ENCODE results near the gene OBSL1.

OBSL1 gene

GRCh38 chr2:219567791-219568361 is 3.5 kb downstream of the OBSL1 start:
- in situ Hi-C loops (cut with MboI; ENCODE audit: low sequenced_read_pairs): no loop called here

GRCh38 chr2:219567131-219567530 is 4.2 kb downstream of the OBSL1 start:
- in situ Hi-C loops (cut with MboI; ENCODE audit: low sequenced_read_pairs): no loop called here

GRCh38 chr2:219566640-219567039 is 4.7 kb downstream of the OBSL1 start:
- in situ Hi-C loops (cut with MboI; ENCODE audit: low sequenced_read_pairs): no loop called here

- in situ Hi-C loops (cut with MboI; ENCODE audit: low sequenced_read_pairs): no loop called here
Measured at GRCh38 chr2:219565130-219566080, 5.9 kb downstream of the OBSL1 start.

- in situ Hi-C loops (cut with MboI; ENCODE audit: low sequenced_read_pairs): no loop called here
Measured at GRCh38 chr2:219563271-219563928, 7.9 kb downstream of the OBSL1 start.

GRCh38 chr2:219562049-219563020 is 9.0 kb downstream of the OBSL1 start:
- in situ Hi-C loops (cut with MboI; ENCODE audit: low sequenced_read_pairs): no loop called here

GRCh38 chr2:219561179-219562048 is 9.9 kb downstream of the OBSL1 start:
- in situ Hi-C loops (cut with MboI; ENCODE audit: low sequenced_read_pairs): no loop called here

- in situ Hi-C loops (cut with MboI; ENCODE audit: low sequenced_read_pairs): no loop called here
Measured at GRCh38 chr2:219560893-219561178, 10.5 kb downstream of the OBSL1 start.

- in situ Hi-C loops (cut with MboI; ENCODE audit: low sequenced_read_pairs): no loop called here
Measured at GRCh38 chr2:219560037-219560892, 11.1 kb downstream of the OBSL1 start.

GRCh38 chr2:219559156-219559915 is 12.0 kb downstream of the OBSL1 start:
- in situ Hi-C loops (cut with MboI; ENCODE audit: low sequenced_read_pairs): no loop called here

GRCh38 chr2:219557791-219558785 is 13.3 kb downstream of the OBSL1 start:
- in situ Hi-C loops (cut with MboI; ENCODE audit: low sequenced_read_pairs): no loop called here

GRCh38 chr2:219557320-219557719 is 14.0 kb downstream of the OBSL1 start:
- in situ Hi-C loops (cut with MboI; ENCODE audit: low sequenced_read_pairs): no loop called here

GRCh38 chr2:219556413-219556812 is 14.9 kb downstream of the OBSL1 start:
- in situ Hi-C loops (cut with MboI; ENCODE audit: low sequenced_read_pairs): no loop called here

GRCh38 chr2:219555956-219556355 is 15.4 kb downstream of the OBSL1 start:
- in situ Hi-C loops (cut with MboI; ENCODE audit: low sequenced_read_pairs): no loop called here

- in situ Hi-C loops (cut with MboI; ENCODE audit: low sequenced_read_pairs): no loop called here
Measured at GRCh38 chr2:219554350-219554749, 17.0 kb downstream of the OBSL1 start.

- in situ Hi-C loops (cut with MboI; ENCODE audit: low sequenced_read_pairs): no loop called here
Measured at GRCh38 chr2:219553463-219553963, 17.8 kb downstream of the OBSL1 start.

- in situ Hi-C loops (cut with MboI; ENCODE audit: low sequenced_read_pairs): no loop called here
Measured at GRCh38 chr2:219553168-219553417, 18.2 kb downstream of the OBSL1 start.
